HG02759 (cell line): ENCODE data around the gene JOSD2.
"Not testable (repeated sequence)": the region's sequence is repeated elsewhere in the genome, so short reads cannot be mapped to it uniquely, and the experiment has no call there.

Experiments
- ATAC-seq: cut with Tn5 transposase; IDR thresholded peaks from one replicate; pipeline ENCODE4 v1.9.1; 2021; ENCODE audit warnings: mild to moderate bottlenecking, moderate library complexity; ENCODE audit not compliant: unreplicated experiment

JOSD2 gene

DNA sequence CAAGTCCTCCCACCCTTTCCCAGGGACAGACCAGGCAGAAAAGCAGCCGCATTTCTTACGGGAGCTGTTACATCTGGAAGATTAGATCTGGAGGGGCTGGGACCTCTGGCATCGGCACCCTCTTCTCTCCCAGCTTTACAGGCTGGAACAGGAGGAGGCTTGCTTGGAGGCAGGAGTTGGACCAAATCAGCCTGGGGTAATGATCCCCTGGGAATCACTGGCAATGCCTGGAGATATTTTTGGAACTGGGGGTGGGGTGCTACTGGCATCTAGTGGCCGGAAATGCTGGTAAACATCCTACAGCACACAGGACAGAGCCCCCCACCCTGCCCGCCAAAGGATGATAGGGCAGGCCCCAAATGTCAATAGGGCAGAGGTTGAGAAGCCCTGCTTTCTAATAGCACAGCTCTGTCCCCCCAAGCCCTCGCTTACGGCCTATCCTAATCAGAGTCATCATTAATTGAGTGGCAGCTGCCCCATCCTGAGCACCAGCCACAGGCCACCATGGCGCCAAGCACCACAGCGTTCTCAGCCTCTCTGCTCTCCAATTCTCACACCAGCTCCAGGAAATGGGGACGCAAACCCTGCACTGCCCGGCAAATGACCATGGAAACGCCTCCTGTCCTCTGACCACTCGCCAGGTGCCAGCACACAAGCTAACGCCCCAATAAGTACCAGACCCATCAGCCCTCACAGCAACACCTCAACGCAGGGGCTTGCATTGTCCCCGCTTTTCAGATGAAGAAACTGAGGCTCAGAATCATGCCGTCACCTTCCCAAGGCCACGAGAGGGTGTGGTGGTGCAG is 36.6 kb upstream of the JOSD2 start:
- no peak for ATAC-seq

DNA sequence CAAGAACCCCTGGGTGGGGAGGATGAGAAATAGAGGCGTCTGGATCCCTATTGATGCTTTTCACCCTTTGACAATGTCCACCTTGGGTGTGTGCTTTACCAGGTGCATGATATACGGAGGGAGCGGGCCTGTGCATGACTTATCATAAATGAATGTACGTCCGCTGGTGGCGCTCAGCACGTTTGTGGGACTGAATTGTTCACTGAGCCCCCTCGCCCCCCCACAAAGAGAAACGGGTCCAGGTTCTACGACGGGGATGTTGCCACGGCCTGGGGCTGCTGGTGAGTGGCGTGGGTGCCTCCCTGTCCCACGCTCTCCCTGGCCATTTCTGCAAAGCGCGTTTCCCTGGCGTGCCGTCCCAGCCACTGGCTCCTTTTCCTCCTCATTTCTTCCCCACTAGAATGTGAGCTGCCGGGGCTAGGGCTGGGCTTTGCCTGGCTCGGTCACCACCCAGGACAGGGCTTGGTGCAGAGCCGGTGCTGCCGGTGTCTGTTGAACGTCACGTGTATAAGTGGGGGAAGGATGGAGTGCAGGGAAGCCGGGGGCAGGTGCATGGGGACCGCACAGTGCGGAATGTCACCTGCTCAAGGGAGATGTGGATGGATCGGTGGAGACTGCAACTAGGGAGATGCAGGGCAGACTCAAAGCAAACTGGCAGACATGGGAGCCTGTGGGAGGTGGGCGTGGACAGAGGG is 35.7 kb upstream of the JOSD2 start:
- ATAC-seq, result no peak

DNA sequence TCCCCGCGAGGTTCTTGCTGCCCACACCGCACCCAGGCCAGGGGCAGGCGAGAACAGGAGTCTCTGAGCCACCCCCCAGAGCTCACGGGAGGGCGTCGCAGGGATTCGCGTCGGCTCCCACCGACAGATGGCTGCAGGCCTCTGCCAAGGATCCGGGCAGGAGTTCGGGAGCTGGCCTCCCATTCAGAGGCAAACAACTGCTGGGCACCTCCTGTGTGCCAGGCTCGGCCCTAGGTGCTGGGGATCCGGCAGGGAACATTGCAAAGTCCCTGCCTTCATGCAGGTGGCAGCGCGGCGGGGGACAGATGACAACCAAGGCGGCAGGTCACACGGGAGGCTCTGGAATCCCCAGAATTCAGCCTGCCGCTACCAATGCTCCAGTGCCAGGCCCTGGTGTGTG is 32.0 kb upstream of the JOSD2 start:
- ATAC-seq, result no peak

DNA sequence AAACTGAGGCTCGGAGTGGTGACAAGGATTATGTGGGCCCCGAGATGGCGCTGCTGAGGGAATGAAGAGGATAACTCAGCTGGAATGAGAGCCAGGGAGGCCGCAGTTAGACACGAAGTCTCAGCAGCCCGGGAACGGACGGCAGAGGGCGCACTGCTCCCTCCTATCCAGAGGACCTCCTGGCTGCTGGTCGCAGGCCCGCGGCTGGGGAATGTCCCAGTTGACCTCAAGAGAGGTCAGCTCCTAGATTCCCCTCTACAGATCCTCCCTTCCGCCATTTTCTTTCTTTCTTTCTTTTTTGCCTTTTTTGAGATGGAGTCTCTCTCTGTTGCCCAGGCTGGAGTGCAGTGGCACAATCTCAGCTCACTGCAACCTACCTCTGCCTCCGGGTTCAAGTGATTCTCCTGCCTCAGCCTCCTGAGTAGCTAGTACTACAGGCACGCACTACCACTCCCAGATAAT is 26.8 kb upstream of the JOSD2 start:
- ATAC-seq, result no peak

DNA sequence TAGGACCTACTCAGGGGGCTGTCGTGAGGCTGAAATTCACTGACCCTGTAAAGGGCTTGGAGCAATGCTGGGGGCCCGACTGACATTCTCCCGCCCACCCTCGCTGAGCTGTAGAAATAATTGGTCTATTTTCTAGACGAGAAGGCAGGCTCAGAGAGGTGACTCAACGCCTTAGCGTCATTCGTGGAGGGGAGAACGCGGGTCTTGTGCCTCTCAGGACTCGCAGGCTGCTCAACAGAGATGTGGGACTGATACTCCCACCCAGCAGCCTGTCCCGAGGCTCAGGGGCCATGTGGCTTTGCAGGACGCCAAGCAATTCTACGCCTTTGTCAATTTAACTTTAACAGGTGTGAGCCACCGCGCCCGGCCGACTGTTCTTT is 26.3 kb upstream of the JOSD2 start:
- ATAC-seq, result no peak

DNA sequence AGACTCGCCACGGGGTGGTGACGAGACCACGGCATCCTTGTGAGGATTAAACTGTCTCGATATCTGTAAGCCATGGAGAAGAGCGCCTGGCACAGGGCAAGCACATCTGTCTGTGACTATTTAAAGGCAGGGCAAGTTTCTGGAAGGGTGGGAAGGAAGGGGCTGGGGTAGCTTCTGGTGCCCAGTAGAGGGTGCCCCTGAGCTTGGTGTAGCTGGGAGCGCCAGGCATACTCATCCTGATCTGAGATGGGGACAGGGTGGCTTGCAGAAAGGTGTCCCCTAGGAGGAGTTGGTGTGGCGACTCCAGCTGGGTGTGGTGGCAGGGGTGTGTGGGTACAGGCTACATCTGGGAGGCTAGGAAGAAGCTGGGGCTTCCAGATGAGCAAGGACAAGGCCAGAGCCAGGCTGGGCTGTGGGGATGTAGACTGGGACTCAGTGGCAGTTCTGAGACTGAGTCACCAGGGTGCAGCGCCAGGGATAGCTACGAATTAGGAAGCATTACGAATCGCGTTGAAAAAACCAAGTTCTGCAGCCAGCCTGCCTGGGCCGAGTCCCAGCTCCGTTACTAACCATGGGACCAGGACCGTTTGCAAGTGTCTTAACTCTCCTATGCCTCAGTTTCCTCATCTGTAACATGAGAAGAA is 25.8 kb upstream of the JOSD2 start:
- no peak for ATAC-seq

DNA sequence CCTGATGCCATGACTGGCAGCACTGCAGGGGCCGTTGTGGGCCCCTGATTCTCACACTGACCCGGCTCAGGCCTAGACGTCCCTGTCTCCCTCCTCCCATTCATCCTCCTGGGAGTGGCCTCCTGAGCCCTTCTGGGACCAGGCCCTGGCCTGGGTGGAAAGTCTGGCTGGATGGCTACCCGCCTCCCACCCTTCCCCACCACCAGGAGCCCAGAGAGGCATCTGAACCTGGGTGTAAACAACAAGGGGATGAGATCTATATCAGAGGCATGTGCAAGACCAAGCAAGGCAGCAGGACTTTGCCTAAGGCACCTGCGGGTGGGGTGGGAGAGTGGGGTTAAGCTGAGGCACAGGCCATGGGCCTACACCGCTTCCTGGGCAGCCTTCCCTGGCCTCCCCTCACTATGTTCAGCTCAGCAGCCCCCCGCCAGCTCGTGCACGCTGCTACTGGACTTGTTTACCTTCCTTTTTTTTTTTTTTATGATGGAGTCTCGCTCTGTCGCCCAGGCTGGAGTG is 24.7 kb upstream of the JOSD2 start:
- ATAC-seq, result no peak

DNA sequence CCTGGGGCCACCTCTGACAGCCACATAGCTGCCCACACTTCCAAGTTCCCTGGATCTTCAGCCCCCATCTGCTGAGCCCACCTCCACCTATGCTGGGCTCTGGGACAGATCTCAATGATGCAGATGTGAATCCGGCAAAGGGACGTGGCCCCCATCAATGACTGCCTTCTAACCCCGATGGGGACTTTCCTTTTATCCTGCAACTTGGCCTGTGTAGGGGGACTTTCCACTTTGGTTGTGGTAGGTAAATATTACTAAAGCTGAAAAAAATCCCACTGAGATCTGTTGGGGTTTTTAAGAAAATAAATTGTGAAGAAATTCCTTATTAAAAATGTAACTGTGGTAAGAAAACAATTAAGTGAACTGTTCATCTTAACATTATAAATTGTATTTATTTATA is 23.5 kb upstream of the JOSD2 start:
- ATAC-seq, result no peak

DNA sequence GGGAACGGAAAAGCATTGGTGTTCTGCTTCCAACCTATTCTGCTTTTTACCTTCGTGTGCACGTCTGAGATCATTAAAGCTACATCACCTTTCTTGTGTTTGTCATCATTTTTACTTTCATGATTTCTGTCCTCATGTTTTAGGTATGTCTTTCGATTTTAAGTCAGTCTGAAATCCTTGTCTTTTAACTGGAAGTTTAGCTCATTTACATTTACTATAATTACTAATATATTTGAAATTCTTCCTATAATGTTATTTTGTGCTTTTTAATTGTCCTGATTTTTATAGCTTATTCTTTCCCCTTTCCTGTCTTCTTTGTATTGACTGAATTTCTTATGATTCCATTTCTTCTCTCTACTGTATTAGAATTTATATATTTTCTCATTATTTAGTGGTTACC is 22.0 kb upstream of the JOSD2 start:
- no peak for ATAC-seq

DNA sequence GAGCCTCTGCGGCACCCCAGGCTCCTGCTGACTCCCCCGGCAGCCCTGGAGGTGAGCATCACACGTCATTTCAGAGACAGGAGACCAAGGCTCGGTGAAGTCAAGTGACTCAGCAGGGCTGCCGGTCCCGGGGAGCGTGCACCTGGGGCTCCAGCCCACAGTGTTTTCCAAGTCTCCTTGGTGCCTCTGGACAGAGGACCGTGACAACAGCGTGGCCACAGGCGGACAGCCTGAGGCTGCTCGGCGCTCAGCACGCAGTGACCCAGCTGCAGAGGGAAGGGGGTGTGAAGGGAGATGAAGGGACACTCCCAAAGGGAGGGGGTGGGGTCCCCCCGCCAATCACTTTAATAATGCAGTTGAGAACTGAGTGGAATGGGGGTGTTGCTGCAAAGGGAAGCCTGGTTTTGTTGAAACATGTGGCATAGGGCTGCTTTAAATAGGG is 20.2 kb upstream of the JOSD2 start:
- no peak for ATAC-seq

DNA sequence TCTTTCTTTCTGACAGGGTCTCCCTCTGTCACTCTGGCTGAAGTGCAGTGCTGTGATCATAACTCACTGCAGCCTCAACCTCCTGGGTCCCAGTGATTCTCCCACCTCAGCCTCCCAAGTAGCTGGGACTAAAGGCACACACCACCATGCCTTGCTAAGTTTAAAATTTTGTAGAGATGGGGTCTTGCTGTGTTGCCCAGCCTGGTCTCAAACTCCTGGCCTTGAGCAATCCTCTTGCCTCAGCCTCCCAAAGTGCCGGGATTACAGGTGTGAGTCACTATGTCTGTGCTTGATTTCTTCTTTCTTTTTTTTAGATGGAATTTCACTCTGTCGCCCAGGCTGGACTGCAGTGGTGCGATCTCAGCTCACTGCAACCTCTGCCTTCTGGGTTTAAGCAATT is 17.1 kb upstream of the JOSD2 start:
- not testable (repeated sequence) for ATAC-seq

DNA sequence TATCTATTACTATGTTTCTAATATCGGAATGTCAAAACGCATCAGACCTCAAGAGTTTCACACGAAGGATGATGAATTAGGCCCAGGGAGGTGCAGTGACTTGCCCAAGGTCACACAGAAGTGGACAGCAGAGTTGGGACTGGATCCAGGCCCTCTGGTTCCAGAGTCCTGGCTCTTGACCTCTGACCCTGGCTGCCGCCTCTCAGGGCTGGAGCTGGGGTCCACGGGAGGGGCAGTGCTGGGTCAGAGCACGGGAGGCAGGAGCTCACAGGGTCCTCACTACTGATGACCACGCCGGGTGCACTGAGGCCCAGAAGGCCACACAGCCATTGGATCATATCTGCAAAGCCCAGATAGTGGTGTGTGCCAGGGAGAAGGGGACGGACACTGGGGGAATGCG is 11.9 kb upstream of the JOSD2 start:
- no peak for ATAC-seq

DNA sequence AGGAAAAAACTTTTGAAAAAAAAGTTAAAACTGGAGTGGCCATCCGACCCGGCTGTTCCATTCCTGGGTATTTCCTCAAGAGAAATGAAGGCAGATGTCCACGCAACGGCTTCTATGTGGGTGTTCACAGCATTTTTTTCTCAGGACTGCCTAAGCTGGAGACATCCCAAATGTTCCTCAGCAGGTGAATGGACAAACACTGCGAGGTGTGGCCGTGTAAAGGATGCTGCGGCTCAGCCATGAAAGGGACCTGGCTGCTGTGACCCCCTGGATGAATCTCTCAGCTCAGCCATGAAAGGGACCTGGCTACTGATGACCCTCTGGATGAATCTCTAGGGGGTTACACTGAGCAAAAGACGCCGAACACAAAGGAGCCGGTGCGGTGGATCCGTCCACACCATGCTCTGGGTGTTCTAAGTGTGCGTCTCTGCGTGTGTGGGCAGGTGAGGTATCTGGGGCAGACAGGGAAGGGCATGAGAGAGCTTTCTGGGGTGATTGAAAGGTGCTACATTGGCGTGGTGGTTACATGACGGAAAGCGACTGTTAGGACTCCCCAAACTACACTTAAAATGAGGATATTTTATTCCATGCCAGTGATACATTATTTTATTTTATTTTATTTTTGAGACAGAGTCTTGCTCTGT is 10.0 kb upstream of the JOSD2 start:
- no peak for ATAC-seq

DNA sequence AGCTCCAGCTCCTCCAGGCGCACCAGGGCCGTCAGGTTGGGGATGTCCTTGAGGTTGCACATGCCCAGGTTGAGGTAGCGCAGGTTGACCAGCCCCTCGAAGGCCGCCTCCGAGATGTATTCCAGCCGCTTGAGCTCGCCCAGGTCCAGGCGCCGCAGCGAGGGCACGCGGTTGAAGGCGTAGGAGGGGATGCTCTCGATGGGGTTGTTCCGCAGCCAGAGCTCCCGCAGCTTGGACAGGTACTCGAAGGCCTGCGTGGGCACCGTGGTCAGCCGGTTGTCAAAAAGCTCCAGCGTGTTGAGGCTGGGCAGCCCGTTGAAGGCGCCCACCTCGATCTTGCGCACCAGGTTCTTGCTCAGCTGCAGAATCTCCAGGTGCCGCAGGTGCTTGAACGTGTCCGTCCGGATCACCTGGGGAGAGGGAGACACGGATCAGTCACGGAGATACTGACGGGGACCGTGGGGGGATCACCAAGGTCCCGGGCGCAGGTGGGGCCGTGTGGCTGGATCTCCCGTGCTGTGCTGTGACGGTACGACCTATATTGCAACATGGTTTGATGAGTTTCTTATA is 8.1 kb upstream of the JOSD2 start:
- no peak for ATAC-seq

DNA sequence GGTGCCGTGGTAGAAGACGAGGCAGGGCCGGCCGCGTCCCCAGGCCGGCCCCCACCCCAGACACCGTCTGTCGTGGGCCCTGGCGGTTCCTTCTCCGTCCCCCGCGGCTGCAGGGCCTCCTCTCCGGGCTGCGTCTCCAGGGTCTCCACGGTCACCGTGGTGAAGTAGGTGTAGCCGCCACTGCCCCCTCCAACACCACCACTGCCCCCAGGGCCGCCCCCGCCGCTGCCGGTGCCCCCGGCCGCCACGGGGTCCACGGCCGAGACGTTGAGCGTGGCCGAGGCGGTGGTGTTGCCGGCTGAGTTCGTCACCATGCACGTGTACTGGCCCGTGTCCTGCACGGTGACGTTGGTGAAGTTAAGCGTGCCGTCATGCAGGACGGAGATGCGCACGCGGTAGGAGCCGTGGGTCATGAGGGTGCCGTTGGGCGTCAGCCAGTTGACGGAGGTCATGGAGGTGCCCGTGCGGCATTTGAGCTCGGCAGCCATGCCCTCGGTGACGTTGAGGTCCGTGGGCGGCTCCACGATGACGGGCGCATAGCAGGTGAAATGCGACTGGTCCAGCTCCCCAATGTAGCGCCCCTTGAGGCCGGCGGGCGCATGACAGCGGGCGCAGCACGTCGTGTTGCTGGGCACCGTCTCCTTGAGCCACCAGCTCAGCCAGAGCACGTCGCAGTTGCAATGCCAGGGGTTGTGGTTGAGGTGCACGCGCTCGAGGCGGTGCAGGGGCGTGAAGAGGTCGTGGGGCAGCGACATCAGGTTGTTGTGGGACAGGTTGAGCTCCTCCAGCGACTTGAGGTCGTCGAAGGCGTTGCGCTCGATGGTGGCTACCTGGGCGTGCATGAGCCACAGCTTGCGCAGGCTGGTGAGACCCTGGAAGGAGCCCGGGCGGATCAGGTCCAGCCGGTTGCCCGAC is 7.4 kb upstream of the JOSD2 start:
- ATAC-seq, result no peak

DNA sequence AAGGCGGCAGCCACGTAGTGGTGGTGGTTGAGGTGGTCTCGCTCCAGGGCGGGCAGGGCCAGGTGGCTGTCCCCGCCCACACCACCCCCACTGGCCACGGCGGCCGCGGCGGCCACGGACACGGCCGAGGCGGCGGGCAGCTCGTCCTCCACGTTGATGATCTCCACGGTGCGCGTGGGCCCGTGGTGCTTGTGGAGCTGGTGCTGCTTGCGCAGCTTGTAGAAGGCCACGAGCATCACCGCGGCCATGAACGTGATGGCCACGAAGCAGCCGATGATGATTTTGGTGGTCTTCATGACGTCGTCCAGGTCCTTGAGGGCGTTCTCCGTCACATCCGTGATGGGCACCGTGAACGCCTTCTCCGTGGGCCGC is 6.7 kb upstream of the JOSD2 start:
- no peak for ATAC-seq

DNA sequence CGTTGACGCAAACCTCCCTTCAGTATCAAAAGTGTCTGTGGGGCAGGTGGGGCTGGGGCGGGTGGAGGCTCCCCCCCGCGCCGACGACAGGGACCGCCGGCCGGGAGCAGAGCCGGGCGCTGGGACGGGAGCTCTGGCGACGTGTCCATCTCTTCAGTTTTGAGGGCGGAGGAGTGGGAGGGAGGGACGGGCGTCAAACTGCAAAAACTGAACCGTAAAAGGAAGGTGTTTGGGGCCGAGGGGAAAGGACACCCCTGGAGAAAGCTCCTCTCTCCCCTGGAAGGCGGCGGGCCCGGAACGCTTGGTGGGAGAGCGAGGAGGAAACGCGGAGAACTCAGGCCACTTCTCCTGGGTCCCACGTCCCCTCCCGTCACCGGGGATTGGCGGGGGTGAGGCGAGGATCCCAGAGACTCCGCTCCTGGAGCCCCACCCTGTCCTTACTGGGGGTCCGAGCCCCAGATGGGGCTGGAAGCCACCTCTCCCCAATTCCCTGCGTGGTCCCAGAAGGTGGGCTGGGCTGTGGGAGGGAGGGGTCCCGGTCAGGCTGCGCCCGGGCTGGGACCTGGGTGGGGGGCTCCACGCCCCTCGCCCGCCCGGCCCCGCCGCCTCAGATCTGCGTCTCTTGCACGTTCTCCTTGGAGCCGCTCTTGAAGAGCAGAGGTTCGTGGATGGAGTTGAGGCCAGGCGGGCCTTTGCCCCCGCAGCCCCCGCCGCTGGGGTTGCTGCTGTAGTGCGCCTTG is 6.1 kb upstream of the JOSD2 start:
- no peak for ATAC-seq

DNA sequence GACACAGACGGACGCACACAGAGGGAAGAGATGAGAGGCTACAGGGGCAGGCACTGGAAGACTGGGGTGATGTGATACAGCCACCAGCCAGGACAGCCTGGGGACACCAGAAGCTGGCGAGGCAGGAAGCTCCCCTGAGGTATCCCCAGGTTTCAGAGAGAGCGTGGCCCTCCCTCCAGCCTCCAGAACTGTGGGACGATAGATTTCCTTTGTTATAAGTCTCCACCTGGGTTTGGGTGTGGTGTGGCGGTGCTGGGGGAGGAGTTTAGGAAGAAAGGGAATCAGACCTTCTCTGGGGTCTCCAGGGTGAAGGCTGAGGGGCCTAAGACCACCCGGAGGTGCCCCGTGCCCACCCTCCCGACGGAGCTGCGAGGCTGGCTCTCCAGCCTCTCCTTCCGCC is 5.5 kb upstream of the JOSD2 start:
- no peak for ATAC-seq

DNA sequence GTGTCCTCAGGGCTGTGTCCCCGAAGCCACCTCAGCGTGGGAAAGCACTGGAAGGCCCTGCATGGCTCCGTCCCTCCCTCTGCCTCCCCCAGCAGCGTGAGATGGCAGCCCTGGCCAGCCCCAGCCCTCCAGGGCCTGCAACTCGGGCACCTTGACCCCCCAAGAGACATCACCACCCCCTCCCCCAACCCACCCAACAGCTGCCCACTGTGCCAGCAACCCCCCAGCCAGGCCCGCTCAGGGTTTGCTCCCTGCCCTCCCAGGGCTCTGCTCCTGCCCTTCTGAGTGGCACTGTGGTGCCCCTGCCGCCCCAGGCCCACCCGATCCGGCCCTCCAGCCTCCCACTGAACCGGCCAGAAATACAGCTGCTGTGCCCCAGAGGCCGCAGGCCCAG is 4.2 kb upstream of the JOSD2 start:
- ATAC-seq, result no peak
